Stimulated activated naive CD8-positive, alpha-beta T cell treated with anti-CD3 and anti-CD28 coated beads, Interleukin-15, Interleukin-2, amounts not matched to agents 100 ng/mL and 50 ng/mL, for 24 hours (primary cell): Measurements from ENCODE around the gene PCDHGB4.
"Not testable (repeated sequence)": the region's sequence is repeated elsewhere in the genome, so short reads cannot be mapped to it uniquely, and the experiment has no call there.

Source experiments
- H3K27ac Mint-ChIP-seq: one replicate; pipeline ENCODE4 v1.8.0; 2021; ENCODE audit warnings: mild to moderate bottlenecking, mixed read lengths
- H3K27me3 Mint-ChIP-seq: one replicate; pipeline ENCODE4 v1.8.0; 2021; ENCODE audit warnings: mixed read lengths
- H3K36me3 Mint-ChIP-seq: one replicate; pipeline ENCODE4 v1.8.0; 2021; ENCODE audit warnings: low read depth, mixed read lengths
- H3K4me1 Mint-ChIP-seq: one replicate; pipeline ENCODE4 v1.8.0; 2021; ENCODE audit warnings: low read depth, mixed read lengths
- H3K4me3 Mint-ChIP-seq: one replicate; pipeline ENCODE4 v1.8.0; 2021; ENCODE audit warnings: mild to moderate bottlenecking, mixed read lengths
- H3K9me3 Mint-ChIP-seq: one replicate; pipeline ENCODE4 v1.8.0; 2021; ENCODE audit warnings: mixed read lengths

PCDHGB4 gene

GRCh38 chr5:141402553-141403243 lies 15.2 kb downstream of the PCDHGB4 start, which contains the start of gene PCDHGA9:
Gene PCDHGA9 (plus strand): TSS chr5:141402778. CDS start chr5:141402953, 175 bp downstream.
- peaks cover 6% of the 10 kb centered on the region for H3K36me3 Mint-ChIP-seq
- H3K4me1 Mint-ChIP-seq: no peaks in the 10 kb centered on the region
- H3K27ac Mint-ChIP-seq: no peak within 1 kb of the TSS
- H3K27me3 Mint-ChIP-seq: peaks cover 74% of the 10 kb centered on the region
- H3K4me3 Mint-ChIP-seq: peak within 1 kb of the TSS; percentile 42
- H3K9me3 Mint-ChIP-seq: peaks cover 15% of the 10 kb centered on the region

GRCh38 chr5:141403387-141403786 lies 15.9 kb downstream of the PCDHGB4 start:
- Mint-ChIP-seq H3K9me3 (peaks cover 18% of the 10 kb centered on the region), H3K36me3 (peaks cover 8% of the 10 kb centered on the region), H3K4me3 (no peak overlapping the region), H3K27me3 (peaks cover 80% of the 10 kb centered on the region), H3K4me1 (no peaks in the 10 kb centered on the region), H3K27ac (no peak overlapping the region)

GRCh38 chr5:141407790-141408505 lies 20.4 kb downstream of the PCDHGB4 start, which contains the start of gene PCDHGB6:
Gene PCDHGB6 (plus strand): TSS chr5:141408021. CDS start chr5:141408203, 182 bp downstream.
- not testable (repeated sequence) for H3K27ac Mint-ChIP-seq

GRCh38 chr5:141409598-141410306 lies 22.3 kb downstream of the PCDHGB4 start:
- Mint-ChIP-seq H3K36me3 (peaks cover 18% of the 10 kb centered on the region), H3K4me1 (peaks cover 13% of the 10 kb centered on the region), H3K4me3 (no peak overlapping the region), H3K27ac (no peak overlapping the region), H3K9me3 (peaks cover 16% of the 10 kb centered on the region), H3K27me3 (peaks cover 81% of the 10 kb centered on the region)

More at GRCh38 chr5:141407790-141408505, 20.4 kb downstream of the PCDHGB4 start, which contains the start of gene PCDHGB6:
- peaks cover 13% of the 10 kb centered on the region for H3K36me3 Mint-ChIP-seq
- H3K9me3 Mint-ChIP-seq: peaks cover 16% of the 10 kb centered on the region
- H3K4me3 Mint-ChIP-seq: peak within 1 kb of the TSS; percentile 67
- not testable (repeated sequence) for H3K4me1 Mint-ChIP-seq
- peaks cover 79% of the 10 kb centered on the region for H3K27me3 Mint-ChIP-seq

GRCh38 chr5:141411575-141411974 lies 24.1 kb downstream of the PCDHGB4 start:
- peaks cover 16% of the 10 kb centered on the region for H3K9me3 Mint-ChIP-seq
- H3K27me3 Mint-ChIP-seq: peaks cover 79% of the 10 kb centered on the region
- H3K4me1 Mint-ChIP-seq: peaks cover 17% of the 10 kb centered on the region
- H3K4me3 Mint-ChIP-seq: no peak overlapping the region
- peaks cover 18% of the 10 kb centered on the region for H3K36me3 Mint-ChIP-seq
- H3K27ac Mint-ChIP-seq: no peak overlapping the region

DNA sequence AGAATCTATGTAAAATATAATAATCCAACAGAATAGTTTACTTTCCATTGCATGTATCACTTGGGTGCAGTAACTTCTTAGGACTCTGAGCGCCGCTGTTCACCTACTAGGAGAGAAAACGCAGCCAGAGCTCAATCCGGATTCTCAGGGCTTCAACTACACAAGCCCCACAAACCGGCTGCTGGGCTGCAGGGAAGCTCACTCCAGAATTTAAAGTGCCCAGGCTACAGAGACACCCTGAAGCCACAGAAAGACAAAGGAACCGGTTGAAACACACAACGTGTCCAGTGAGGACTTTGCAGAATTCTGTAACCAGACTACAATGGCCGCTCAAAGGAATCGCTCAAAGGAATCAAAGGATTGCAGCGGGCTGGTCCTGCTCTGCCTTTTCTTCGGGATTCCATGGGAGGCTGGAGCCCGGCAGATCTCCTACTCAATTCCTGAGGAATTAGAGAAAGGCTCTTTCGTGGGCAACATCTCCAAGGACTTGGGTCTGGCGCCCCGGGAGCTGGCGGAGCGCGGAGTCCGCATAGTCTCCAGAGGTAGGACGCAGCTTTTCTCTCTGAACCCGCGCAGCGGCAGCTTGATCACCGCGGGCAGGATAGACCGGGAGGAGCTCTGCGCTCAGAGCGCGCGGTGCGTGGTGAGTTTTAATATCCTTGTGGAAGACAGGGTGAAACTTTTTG lies 25.5 kb downstream of the PCDHGB4 start, which contains the start of gene PCDHGA10:
Gene PCDHGA10, plus strand, starts transcription at position 134 of the 686 bp plus-strand sequence. Its CDS starts 189 bp downstream, at position 323.
- H3K36me3 Mint-ChIP-seq: peaks cover 21% of the 10 kb centered on the region
- peaks cover 78% of the 10 kb centered on the region for H3K27me3 Mint-ChIP-seq
- H3K4me3 Mint-ChIP-seq: peak within 1 kb of the TSS; percentile 79
- peaks cover 19% of the 10 kb centered on the region for H3K9me3 Mint-ChIP-seq
- H3K4me1 Mint-ChIP-seq: peaks cover 20% of the 10 kb centered on the region
- H3K27ac Mint-ChIP-seq: no peak within 1 kb of the TSS

- H3K4me3 Mint-ChIP-seq: peak overlapping the region; percentile 79
- peaks cover 20% of the 10 kb centered on the region for H3K9me3 Mint-ChIP-seq
- H3K36me3 Mint-ChIP-seq: peaks cover 24% of the 10 kb centered on the region
- no peak overlapping the region for H3K27ac Mint-ChIP-seq
- H3K27me3 Mint-ChIP-seq: peaks cover 78% of the 10 kb centered on the region
- peaks cover 21% of the 10 kb centered on the region for H3K4me1 Mint-ChIP-seq
These were observed 26.1 kb downstream of the PCDHGB4 start for GRCh38 chr5:141413540-141414069.

DNA sequence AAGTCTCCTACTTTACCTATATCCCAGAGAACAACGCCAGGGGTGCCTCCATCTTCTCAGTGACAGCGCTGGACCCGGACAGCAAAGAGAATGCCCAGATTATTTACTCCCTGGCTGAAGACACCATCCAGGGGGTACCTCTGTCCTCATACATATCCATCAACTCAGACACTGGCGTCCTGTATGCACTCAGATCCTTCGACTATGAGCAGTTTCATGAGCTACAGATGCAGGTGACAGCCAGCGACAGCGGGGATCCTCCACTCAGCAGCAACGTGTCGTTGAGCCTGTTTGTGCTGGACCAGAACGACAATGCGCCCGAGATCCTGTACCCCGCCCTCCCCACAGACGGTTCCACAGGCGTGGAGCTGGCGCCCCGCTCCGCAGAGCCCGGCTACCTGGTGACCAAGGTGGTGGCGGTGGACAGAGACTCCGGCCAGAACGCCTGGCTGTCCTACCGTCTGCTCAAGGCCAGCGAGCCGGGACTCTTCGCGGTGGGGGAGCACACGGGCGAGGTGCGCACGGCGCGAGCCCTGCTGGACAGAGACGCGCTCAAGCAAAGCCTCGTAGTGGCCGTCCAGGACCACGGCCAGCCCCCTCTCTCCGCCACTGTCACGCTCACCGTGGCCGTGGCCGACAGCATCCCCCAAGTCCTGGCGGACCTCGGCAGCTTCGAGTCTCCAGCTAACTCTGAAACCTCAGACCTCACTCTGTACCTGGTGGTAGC lies 27.2 kb downstream of the PCDHGB4 start:
- Mint-ChIP-seq H3K27me3 (peaks cover 76% of the 10 kb centered on the region), H3K9me3 (peaks cover 17% of the 10 kb centered on the region), H3K36me3 (peaks cover 21% of the 10 kb centered on the region), H3K4me1 (peaks cover 21% of the 10 kb centered on the region)
- H3K27ac Mint-ChIP-seq, H3K4me3 Mint-ChIP-seq: not testable (repeated sequence)

DNA sequence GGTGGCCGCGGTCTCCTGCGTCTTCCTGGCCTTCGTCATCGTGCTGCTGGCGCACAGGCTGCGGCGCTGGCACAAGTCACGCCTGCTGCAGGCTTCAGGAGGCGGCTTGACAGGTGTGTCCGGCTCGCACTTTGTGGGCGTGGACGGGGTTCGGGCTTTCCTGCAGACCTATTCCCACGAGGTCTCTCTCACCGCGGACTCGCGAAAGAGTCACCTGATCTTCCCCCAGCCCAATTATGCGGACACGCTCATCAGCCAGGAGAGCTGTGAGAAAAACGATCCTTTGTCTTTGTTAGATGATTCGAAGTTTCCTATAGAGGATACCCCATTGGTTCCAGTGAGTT lies 27.7 kb downstream of the PCDHGB4 start:
- not testable (repeated sequence) for H3K27ac Mint-ChIP-seq, H3K4me3 Mint-ChIP-seq
- peaks cover 79% of the 10 kb centered on the region for H3K27me3 Mint-ChIP-seq
- peaks cover 19% of the 10 kb centered on the region for H3K9me3 Mint-ChIP-seq
- H3K4me1 Mint-ChIP-seq: peaks cover 21% of the 10 kb centered on the region
- peaks cover 22% of the 10 kb centered on the region for H3K36me3 Mint-ChIP-seq

DNA sequence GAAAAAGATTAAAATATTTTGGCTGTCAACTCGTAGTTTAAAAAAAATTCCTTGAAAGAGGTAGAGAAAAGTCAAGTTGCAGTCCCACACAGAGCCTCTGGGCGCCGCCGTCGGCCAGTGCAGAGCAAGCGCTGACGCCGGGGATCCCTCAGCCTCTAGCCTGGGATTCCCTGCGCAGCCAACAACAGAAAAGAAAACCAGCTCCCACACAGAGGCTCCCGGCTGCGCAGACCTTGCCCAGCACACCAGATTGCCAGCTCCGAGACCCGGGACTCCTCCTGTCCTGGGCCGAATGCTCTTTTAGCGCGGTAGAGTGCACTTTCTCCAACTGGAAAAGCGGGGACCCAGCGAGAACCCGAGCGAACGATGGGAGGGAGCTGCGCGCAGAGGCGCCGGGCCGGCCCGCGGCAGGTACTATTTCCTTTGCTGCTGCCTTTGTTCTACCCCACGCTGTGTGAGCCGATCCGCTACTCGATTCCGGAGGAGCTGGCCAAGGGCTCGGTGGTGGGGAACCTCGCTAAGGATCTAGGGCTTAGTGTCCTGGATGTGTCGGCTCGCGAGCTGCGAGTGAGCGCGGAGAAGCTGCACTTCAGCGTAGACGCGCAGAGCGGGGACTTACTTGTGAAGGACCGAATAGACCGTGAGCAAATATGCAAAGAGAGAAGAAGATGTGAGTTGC lies 30.1 kb downstream of the PCDHGB4 start, which contains the start of gene PCDHGB7:
Gene PCDHGB7, plus strand, starts transcription at position 184 of the 679 bp plus-strand sequence. Its CDS starts 183 bp downstream, at position 367.
- peaks cover 89% of the 10 kb centered on the region for H3K27me3 Mint-ChIP-seq
- H3K4me1 Mint-ChIP-seq: peaks cover 32% of the 10 kb centered on the region
- peaks cover 30% of the 10 kb centered on the region for H3K9me3 Mint-ChIP-seq
- H3K36me3 Mint-ChIP-seq: peaks cover 34% of the 10 kb centered on the region
- peak within 1 kb of the TSS; percentile 55 for H3K27ac Mint-ChIP-seq
- peak within 1 kb of the TSS; percentile 74 for H3K4me3 Mint-ChIP-seq

DNA sequence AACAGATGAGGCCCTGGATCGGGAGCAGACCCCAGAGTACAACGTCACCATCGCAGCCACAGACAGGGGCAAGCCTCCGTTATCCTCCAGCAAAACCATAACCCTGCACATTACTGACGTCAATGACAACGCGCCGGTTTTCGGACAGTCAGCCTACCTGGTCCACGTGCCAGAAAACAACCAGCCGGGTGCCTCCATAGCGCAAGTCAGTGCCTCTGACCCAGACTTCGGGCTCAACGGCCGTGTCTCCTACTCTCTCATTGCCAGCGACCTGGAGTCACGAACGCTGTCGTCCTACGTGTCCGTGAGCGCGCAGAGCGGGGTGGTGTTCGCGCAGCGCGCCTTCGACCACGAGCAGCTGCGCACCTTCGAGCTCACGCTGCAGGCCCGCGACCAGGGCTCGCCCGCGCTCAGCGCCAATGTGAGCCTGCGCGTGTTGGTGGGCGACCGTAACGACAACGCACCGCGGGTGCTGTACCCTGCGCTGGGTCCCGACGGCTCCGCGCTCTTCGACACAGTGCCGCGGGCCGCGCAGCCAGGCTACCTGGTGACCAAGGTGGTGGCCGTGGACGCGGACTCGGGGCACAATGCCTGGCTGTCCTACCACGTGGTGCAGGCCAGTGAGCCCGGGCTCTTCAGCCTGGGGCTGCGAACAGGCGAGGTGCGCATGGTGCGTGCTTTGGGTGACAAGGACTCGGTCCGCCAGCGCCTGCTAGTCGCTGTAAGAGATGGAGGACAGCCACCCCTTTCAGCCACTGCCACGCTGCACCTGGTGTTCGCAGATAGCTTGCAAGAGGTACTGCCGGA lies 31.8 kb downstream of the PCDHGB4 start:
- H3K4me3 Mint-ChIP-seq: no peak overlapping the region
- no peak overlapping the region for H3K27ac Mint-ChIP-seq
- peaks cover 34% of the 10 kb centered on the region for H3K9me3 Mint-ChIP-seq
- H3K36me3 Mint-ChIP-seq: peaks cover 33% of the 10 kb centered on the region
- peaks cover 85% of the 10 kb centered on the region for H3K27me3 Mint-ChIP-seq
- H3K4me1 Mint-ChIP-seq: peaks cover 22% of the 10 kb centered on the region

GRCh38 chr5:141420855-141421488 lies 33.5 kb downstream of the PCDHGB4 start, which contains the start of gene PCDHGA11:
Gene PCDHGA11 (plus strand): TSS chr5:141421051. CDS start chr5:141421228, 177 bp downstream.
- Mint-ChIP-seq H3K27me3 (peaks cover 88% of the 10 kb centered on the region), H3K4me1 (peaks cover 15% of the 10 kb centered on the region), H3K36me3 (peaks cover 29% of the 10 kb centered on the region)

More at GRCh38 chr5:141420855-141421488, 33.5 kb downstream of the PCDHGB4 start, which contains the start of gene PCDHGA11:
- Mint-ChIP-seq H3K4me3 (peak within 1 kb of the TSS; percentile 81), H3K27ac (peak within 1 kb of the TSS; percentile 63), H3K9me3 (peaks cover 34% of the 10 kb centered on the region)
